OCI-LY7 (cell line): Measurements from ENCODE around the gene SELPLG.

Experiments used
- EZH2phosphoT487 ChIP-seq: fragments of 200-600 bp; sonication (generic); IDR thresholded peaks from 2 replicates; pipeline ENCODE4 v1.6.1; 2018; ENCODE audit warnings: low read depth, borderline replicate concordance, mild to moderate bottlenecking, mixed run types, antibody characterized with exemption, low read length, moderate library complexity, mixed read lengths
- TF ChIP-seq, protein P1 (sequence below): fragments of 200-600 bp; sonication (generic); conservative IDR thresholded peaks from 2 replicates; pipeline ENCODE4 v1.5.1; 2014; ENCODE audit warnings: mild to moderate bottlenecking, antibody characterized with exemption, low read length, moderate library complexity, mixed read lengths

- TF ChIP-seq, protein P1, sequence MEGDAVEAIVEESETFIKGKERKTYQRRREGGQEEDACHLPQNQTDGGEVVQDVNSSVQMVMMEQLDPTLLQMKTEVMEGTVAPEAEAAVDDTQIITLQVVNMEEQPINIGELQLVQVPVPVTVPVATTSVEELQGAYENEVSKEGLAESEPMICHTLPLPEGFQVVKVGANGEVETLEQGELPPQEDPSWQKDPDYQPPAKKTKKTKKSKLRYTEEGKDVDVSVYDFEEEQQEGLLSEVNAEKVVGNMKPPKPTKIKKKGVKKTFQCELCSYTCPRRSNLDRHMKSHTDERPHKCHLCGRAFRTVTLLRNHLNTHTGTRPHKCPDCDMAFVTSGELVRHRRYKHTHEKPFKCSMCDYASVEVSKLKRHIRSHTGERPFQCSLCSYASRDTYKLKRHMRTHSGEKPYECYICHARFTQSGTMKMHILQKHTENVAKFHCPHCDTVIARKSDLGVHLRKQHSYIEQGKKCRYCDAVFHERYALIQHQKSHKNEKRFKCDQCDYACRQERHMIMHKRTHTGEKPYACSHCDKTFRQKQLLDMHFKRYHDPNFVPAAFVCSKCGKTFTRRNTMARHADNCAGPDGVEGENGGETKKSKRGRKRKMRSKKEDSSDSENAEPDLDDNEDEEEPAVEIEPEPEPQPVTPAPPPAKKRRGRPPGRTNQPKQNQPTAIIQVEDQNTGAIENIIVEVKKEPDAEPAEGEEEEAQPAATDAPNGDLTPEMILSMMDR = no peak
- TF ChIP-seq EZH2phosphoT487 = no peak
Measured at GRCh38 chr12:108607981-108608600, 25.6 kb downstream of the SELPLG start.
